ENCODE data around the gene WDR36. TPM values are rescaled to one million over a fixed set of nuclear protein-coding genes. Genes with fewer than 3 reads are reported as not detected.

The WDR36 gene
- total and polyA plus RNA-seq, 2 of the 4 experiments (the other 2 are of a cell fraction), result 11.9 to 87.8 TPM

- WGBS, 2 experiments (ENCODE audit: extremely low coverage in 2 of 2, insufficient read length in 1 of 2), result no CpG with 5 or more reads among the region's 1 CpG
- H3K4ac ChIP-seq (ENCODE audit: low read depth, low read length), result no peak overlapping the region
- no peak overlapping the region for H2AK5ac ChIP-seq (ENCODE audit: low read depth, low read length)
- no peak overlapping the region for H2AFZ ChIP-seq (replicated peaks; ENCODE audit: low read length, poor library complexity)
- ATAC-seq (ENCODE audit: low read depth), result no peak
- H3K27me3 ChIP-seq (ENCODE audit: control insufficient read depth, insufficient read depth, low read length), result peaks cover 3% of the 10 kb centered on the region; the same call in 1 of the 2 replicates
- H2BK15ac ChIP-seq (ENCODE audit: low read depth, low read length), result no peak overlapping the region
- no peaks in the 10 kb centered on the region for H4K20me1 ChIP-seq (ENCODE audit: insufficient read depth, low read length)
- no peak overlapping the region for H4K8ac ChIP-seq (ENCODE audit: low read depth in 2 of 2, low read length in 2 of 2)
- H3K79me1 ChIP-seq (ENCODE audit: low read depth in 1 of 2, low read length in 2 of 2), result no peaks in the 10 kb centered on the region
- no peak overlapping the region for H3K18ac ChIP-seq (ENCODE audit: low read depth, low read length)
- H3K9ac ChIP-seq (ENCODE audit: low read depth, low read length), result no peak overlapping the region
- H3K4me1 ChIP-seq (ENCODE audit: control insufficient read depth, insufficient read depth, low read length), result no peaks in the 10 kb centered on the region
- intact Hi-C loops (cut with micrococcal nuclease), result no loop called here
- no peak overlapping the region for H3K4me3 ChIP-seq (ENCODE audit: insufficient read depth, low read depth, low read length)
- H3K14ac ChIP-seq (replicated peaks; ENCODE audit: low read depth, low read length), result no peak overlapping the region
- no peak overlapping the region for H2BK120ac ChIP-seq (ENCODE audit: low read depth, low read length)
- no peak overlapping the region for H3K56ac ChIP-seq (ENCODE audit: extremely low read depth, insufficient read depth, low read length)
- no peaks in the 10 kb centered on the region for H3K9me3 ChIP-seq (ENCODE audit: control insufficient read depth, insufficient read depth, low read length)
- H2BK20ac ChIP-seq (ENCODE audit: low read depth, low read length), result no peak overlapping the region
- no peak overlapping the region for H4K5ac ChIP-seq (ENCODE audit: low read depth, low read length)
- DNase-seq, result no peak
- no peaks in the 10 kb centered on the region for H3K9me1 ChIP-seq (ENCODE audit: insufficient read depth, low read length)
- in situ Hi-C loops (cut with MboI; ENCODE audit: low sequenced_read_pairs), result loop anchor here (10.0 kb wide), 1 partner anchor 296 kb away; no protein-coding TSS in a partner anchor
- ChIA-PET POLR2A (ENCODE audit: unreplicated experiment) (no interaction called here), CTCF (interaction anchor here (1.3 kb wide), 1 partner anchor 11 kb away, joined by 3 read pairs; no protein-coding TSS in a partner anchor)
- TF ChIP-seq CHD1 (IDR thresholded peaks at IDR 0.05; ENCODE audit: low read depth, low read length), result no peak
- no peak for TF ChIP-seq CEBPB (IDR thresholded peaks at IDR 0.05; ENCODE audit: low read depth, low read length)
- TF ChIP-seq MXI1 (IDR thresholded peaks at IDR 0.05; ENCODE audit: borderline replicate concordance, low read depth, low read length), result no peak
- TF ChIP-seq POLR2A (IDR thresholded peaks at IDR 0.05; ENCODE audit: low read depth, low read length), result no peak
- TF ChIP-seq, protein P1, sequence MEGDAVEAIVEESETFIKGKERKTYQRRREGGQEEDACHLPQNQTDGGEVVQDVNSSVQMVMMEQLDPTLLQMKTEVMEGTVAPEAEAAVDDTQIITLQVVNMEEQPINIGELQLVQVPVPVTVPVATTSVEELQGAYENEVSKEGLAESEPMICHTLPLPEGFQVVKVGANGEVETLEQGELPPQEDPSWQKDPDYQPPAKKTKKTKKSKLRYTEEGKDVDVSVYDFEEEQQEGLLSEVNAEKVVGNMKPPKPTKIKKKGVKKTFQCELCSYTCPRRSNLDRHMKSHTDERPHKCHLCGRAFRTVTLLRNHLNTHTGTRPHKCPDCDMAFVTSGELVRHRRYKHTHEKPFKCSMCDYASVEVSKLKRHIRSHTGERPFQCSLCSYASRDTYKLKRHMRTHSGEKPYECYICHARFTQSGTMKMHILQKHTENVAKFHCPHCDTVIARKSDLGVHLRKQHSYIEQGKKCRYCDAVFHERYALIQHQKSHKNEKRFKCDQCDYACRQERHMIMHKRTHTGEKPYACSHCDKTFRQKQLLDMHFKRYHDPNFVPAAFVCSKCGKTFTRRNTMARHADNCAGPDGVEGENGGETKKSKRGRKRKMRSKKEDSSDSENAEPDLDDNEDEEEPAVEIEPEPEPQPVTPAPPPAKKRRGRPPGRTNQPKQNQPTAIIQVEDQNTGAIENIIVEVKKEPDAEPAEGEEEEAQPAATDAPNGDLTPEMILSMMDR (conservative IDR thresholded peaks at IDR 0.05; ENCODE audit: low read depth, low read length), result no peak
- TF ChIP-seq RCOR1 (IDR thresholded peaks at IDR 0.05; ENCODE audit: insufficient replicate concordance, low read length), result no peak
- TF ChIP-seq MAFK (IDR thresholded peaks at IDR 0.05; ENCODE audit: low read depth, low read length), result no peak
- H3K27ac ChIP-seq (ENCODE audit: insufficient read depth, low read length), result no peak overlapping the region
- no peak overlapping the region for H2AK9ac ChIP-seq (replicated peaks; ENCODE audit: low read depth, low read length, poor library complexity)
- H4K91ac ChIP-seq (ENCODE audit: insufficient read depth, low read depth, low read length), result no peak overlapping the region
- H3K36me3 ChIP-seq (ENCODE audit: control insufficient read depth, insufficient read depth, low read length), result no peaks in the 10 kb centered on the region
- dilution Hi-C loops (cut with HindIII; ENCODE audit: low sequenced_read_pairs, unreplicated experiment), result no loop called here
- no peak overlapping the region for H3K23ac ChIP-seq (ENCODE audit: low read depth, low read length)
- no peak overlapping the region for H2BK5ac ChIP-seq (ENCODE audit: low read depth, low read length, poor library complexity, severe bottlenecking)
- H3K4me2 ChIP-seq (ENCODE audit: low read depth, low read length), result no peak overlapping the region
- BruUV-seq (replicated peaks), result no TSS peak
Observed at GRCh38 chr5:111168608-111169007, 76.5 kb downstream of the WDR36 start.

All from IMR-90 (cell line).